CD4-positive, alpha-beta T cell treated with Interleukin-17A for 4 hours (primary cell): Measurements from ENCODE around the gene SEMA4D.

Experiments used
- DNase-seq: peaks from one replicate; pipeline ENCODE4 v3.0.0-alpha.2; 2020; ENCODE audit warnings: mixed read lengths

SEMA4D gene

GRCh38 chr9:89497978-89498851, at the start of gene SEMA4D:
SEMA4D (minus strand) TSS chr9:89498113; CDS start chr9:89405456, 92,657 bp downstream.
- peak; percentile 84 for DNase-seq

- DNase-seq: no peak
Observed at GRCh38 chr9:89547000-89547399, 49.1 kb upstream of the SEMA4D start.

- no peak for DNase-seq
Observed at GRCh38 chr9:89544279-89544661, 46.4 kb upstream of the SEMA4D start.

GRCh38 chr9:89543621-89544278, 45.8 kb upstream of the SEMA4D start:
- no peak for DNase-seq

GRCh38 chr9:89543111-89543510, 45.2 kb upstream of the SEMA4D start:
- no peak for DNase-seq

- no peak for DNase-seq
Observed at GRCh38 chr9:89542401-89543021, 44.6 kb upstream of the SEMA4D start.

GRCh38 chr9:89541798-89542197, 43.9 kb upstream of the SEMA4D start:
- DNase-seq: no peak

- no peak for DNase-seq
Observed at GRCh38 chr9:89539374-89539773, 41.5 kb upstream of the SEMA4D start.

GRCh38 chr9:89538871-89539270, 41.0 kb upstream of the SEMA4D start:
- DNase-seq: peak; percentile 65

- DNase-seq: no peak
Observed at GRCh38 chr9:89537166-89537565, 39.3 kb upstream of the SEMA4D start.

GRCh38 chr9:89536600-89536999, 38.7 kb upstream of the SEMA4D start:
- DNase-seq: no peak

- no peak for DNase-seq
Observed at GRCh38 chr9:89536145-89536574, 38.2 kb upstream of the SEMA4D start.

- DNase-seq: no peak
Observed at GRCh38 chr9:89535461-89535860, 37.5 kb upstream of the SEMA4D start.

- DNase-seq: no peak
Observed at GRCh38 chr9:89534515-89535287, 36.8 kb upstream of the SEMA4D start.

GRCh38 chr9:89533411-89534095, 35.6 kb upstream of the SEMA4D start:
- no peak for DNase-seq

GRCh38 chr9:89532944-89533343, 35.0 kb upstream of the SEMA4D start:
- no peak for DNase-seq

GRCh38 chr9:89532478-89532877, 34.6 kb upstream of the SEMA4D start:
- peak; percentile 71 for DNase-seq

- no peak for DNase-seq
Observed at GRCh38 chr9:89531766-89532165, 33.9 kb upstream of the SEMA4D start.

GRCh38 chr9:89530726-89531125, 32.8 kb upstream of the SEMA4D start:
- DNase-seq: no peak

GRCh38 chr9:89529243-89530035, 31.5 kb upstream of the SEMA4D start:
- DNase-seq: peak; percentile 59

- DNase-seq: no peak
Observed at GRCh38 chr9:89528540-89528939, 30.6 kb upstream of the SEMA4D start.
